SIG-M5 treated with dmso at 0.1 percent for 504 hours (cell line): Measurements from ENCODE around the gene CMTM8.

Experiments
- DNase-seq: peaks from one replicate; lab custom pipeline; 2025; ENCODE audit not compliant: unreplicated experiment; lab: John Stamatoyannopoulos, UW

Gene CMTM8

GRCh38 chr3:32405711-32406323 is 167.3 kb downstream of the CMTM8 start:
- no peak for DNase-seq

GRCh38 chr3:32406486-32407408 is 168.3 kb downstream of the CMTM8 start:
- DNase-seq, result peak; percentile 98

DNA sequence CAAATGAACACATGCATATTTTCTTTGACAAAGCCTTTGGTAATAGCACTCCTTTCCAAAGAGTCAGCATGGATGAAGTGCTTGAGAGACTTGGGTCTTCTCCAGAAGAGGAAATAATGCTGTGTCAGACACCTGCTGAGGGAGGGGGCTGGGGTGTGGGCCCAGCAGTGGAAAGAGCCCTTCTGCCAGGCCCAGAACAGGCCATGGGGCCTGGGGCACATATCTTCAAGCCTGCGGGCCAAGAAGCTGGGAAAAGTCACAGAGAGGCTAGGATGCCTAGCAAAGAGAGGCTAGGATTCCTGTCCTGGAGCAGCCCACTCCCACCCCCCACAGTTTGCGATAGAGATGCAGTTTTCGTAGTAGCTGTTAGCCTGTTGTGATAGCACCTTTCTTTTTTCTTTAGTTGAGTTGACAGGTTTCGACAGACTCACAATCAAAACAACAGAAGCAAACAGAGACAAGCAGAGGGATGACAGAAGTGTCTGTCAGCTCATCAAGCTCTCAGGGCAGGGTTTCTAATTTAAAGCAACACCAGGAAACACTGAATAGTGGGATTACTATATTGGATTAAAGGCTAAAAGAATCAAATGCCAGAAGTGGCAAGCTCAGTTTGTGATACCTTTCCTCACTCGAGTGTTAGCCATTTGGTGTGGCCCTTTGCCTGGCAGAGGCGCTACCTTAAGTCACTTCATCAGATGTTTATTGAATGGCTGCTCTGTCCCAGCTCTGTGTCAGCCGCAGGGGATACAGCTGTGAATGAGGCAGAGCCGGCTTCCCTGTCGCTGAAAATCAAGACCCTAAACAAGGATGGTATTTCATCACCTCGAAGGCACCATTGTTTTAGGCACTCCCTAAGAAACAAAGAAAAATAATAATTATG is 172.1 kb downstream of the CMTM8 start:
- DNase-seq, result no peak

- no peak for DNase-seq
Measured at GRCh38 chr3:32411442-32411841, 173.0 kb downstream of the CMTM8 start.

DNA sequence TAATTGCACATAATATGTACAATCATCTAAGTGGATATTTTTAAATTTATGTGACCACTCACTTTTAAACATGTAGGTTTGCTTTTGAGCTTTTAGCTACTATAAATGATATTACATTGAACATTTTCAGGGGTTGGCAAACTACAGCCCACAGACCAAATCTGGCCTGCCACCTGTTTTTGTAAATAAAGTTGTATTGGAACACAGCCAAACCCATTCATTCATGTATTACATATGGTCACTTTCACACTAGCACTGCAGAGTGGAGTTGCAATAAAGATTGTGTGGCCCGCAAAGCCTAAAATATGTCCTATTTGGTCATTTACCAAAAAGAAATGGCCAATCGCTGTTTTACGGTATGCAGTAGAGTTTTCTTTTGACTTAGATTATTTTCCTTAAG is 174.4 kb downstream of the CMTM8 start:
- no peak for DNase-seq

GRCh38 chr3:32413845-32414521 is 175.5 kb downstream of the CMTM8 start:
- DNase-seq, result no peak

DNA sequence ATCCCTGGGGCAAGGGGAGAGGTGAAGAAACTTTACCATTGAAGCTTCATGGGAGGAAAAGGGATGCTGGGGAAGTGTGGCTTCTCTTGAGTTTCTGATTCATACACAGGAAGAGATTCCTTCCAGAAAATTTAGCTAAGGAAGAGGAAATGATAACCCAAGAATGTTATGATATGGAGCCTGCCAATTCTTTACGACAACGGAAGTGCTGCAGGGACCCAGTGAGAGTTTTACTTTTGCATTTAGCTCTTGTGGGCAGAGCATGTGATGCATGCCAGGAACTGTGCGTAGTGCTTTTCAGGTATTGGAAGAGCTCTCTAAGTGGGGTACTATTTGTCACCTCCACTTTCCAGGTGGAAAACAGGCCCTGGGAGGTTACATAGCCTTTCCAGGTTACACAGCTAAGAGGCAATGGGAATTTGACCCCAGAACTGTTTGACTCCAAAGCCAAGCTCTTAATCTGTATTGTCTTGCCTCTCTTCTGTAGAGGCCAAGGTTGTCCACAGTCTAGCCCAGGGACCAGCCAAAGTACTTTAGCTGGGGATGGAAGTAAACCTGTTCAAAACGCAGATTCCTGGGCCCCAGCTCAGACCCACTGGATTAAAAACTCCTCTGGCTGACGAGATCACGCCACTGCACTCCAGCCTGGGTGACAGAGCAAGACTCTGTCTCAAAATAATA is 176.2 kb downstream of the CMTM8 start:
- no peak for DNase-seq

GRCh38 chr3:32419742-32420125 is 181.3 kb downstream of the CMTM8 start:
- DNase-seq, result no peak
